ENCODE measurements around the gene ABLIM3. TPM values are rescaled to one million over a fixed set of nuclear protein-coding genes. Genes with fewer than 3 reads are reported as not detected.

ABLIM3 gene
- polyA plus RNA-seq, 1 experiment: 25.7 TPM

DNA sequence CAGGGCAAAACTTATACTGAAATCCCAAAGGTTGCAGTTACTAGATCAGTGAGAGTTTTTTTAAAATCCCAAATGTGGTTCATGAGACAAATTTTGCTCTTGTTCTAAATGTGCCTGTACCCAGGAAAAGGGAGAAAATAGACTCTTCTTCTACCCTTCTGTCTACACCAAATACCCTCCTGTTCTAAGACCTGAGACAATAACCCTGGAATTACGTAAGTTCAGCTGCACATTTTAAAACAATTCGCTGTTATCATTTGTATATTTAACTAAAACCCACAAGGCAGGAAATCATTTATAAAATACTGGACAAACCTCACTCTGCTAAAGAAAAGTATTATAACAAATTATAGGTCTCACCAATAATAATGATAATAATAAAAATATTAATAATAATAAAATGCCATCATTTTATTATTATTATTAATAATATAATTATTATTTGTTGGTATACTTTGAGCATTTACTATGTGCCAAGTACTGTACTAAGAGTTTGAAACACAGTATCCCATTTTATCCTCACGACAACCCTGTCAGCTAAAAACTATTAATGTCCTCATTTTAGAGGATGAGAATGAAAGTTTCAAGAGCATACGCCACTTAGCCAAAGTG lies 80.5 kb downstream of the ABLIM3 start:
- H3K4me3 ChIP-seq (ENCODE audit: low read depth, low read length): no peak overlapping the region
- TF ChIP-seq, protein P1, sequence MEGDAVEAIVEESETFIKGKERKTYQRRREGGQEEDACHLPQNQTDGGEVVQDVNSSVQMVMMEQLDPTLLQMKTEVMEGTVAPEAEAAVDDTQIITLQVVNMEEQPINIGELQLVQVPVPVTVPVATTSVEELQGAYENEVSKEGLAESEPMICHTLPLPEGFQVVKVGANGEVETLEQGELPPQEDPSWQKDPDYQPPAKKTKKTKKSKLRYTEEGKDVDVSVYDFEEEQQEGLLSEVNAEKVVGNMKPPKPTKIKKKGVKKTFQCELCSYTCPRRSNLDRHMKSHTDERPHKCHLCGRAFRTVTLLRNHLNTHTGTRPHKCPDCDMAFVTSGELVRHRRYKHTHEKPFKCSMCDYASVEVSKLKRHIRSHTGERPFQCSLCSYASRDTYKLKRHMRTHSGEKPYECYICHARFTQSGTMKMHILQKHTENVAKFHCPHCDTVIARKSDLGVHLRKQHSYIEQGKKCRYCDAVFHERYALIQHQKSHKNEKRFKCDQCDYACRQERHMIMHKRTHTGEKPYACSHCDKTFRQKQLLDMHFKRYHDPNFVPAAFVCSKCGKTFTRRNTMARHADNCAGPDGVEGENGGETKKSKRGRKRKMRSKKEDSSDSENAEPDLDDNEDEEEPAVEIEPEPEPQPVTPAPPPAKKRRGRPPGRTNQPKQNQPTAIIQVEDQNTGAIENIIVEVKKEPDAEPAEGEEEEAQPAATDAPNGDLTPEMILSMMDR (IDR thresholded peaks at IDR 0.05; ENCODE audit: insufficient read depth, low read depth, low read length): no peak
- H3K36me3 ChIP-seq (ENCODE audit: control insufficient read depth, insufficient read depth, low read length): no peaks in the 10 kb centered on the region
- no peak for DNase-seq (ENCODE audit: low read depth)
- no peaks in the 10 kb centered on the region for H3K27me3 ChIP-seq (ENCODE audit: control insufficient read depth, insufficient read depth, low read length)
- CTCF ChIA-PET: interaction anchor here (0.6 to 18.3 kb wide), 7 partner anchors 7 to 481 kb away, joined by 3 to 339 read pairs (median 3); partner anchors contain the start of gene ABLIM3
- POLR2A ChIA-PET: no interaction called here

DNA sequence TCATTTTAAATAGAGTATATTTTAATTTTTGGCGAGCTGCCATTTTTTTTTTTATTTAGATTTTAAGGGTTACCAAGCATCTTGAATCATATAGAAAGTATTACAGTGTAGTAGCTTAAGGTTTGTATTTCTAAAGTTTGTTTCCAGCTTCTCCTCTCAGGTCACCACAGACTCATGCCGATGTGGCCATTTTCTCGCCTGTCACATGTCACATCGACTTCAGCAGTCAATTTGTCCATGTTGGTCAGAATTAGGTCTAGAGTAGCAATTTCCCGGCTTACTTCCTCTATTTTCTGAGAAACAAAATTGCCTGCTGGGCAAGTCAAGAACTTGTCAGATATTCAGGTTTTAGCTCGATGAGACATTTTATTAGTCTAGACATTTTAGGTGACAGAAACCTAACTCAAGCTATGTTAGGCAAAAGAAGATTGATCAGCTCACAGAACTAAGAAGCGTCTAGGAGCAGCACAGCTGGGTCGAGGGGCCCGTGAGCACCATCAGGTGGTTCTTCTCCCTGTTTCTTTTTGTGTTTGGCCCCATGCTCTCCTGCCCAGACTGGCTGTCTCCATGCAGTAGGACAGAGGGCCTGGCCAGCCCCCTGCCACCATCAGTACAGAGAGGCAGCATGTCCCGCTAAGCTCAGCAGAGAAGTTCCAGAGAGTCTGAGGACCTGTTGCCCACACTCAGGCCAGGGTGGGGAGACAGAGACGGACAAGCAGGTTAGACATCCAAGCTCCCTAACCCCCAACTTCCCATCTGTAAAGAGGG lies 82.0 kb downstream of the ABLIM3 start:
- POLR2A ChIA-PET: interaction anchor here (0.6 to 0.7 kb wide), 3 partner anchors 11 to 1247 kb away, joined by 3 to 7 read pairs (median 3); no protein-coding TSS in a partner anchor
- no peaks in the 10 kb centered on the region for H3K36me3 ChIP-seq (ENCODE audit: control insufficient read depth, insufficient read depth, low read length)
- TF ChIP-seq, protein P1 (IDR thresholded peaks at IDR 0.05; ENCODE audit: insufficient read depth, low read depth, low read length): no peak
- CTCF ChIA-PET: interaction anchor here (0.6 to 18.3 kb wide), 7 partner anchors 10 to 265 kb away, joined by 3 to 339 read pairs (median 3); partner anchors contain the start of gene ABLIM3
- no peak for DNase-seq (ENCODE audit: low read depth)
- no peaks in the 10 kb centered on the region for H3K27me3 ChIP-seq (ENCODE audit: control insufficient read depth, insufficient read depth, low read length)
- H3K4me3 ChIP-seq (ENCODE audit: low read depth, low read length): no peak overlapping the region

DNA sequence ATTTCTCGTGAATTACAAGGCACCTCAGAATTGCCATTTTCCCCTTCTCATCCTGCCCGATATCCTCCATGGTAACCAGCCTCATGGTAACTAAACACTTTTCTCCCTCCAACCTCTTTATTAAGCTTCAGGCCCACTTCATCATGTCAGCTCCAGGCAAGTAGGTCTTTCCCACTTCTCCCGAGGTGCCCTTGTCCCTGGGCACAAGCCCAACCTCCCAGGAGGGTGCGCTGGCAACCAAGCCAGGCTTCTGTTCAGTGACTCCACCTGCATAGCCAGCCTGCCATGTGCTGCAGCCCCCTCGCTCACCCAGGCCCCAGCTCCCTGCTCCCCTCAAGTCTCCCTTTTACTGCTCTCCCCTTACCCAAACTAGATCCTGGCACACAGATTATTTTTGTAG lies 83.0 kb downstream of the ABLIM3 start:
- TF ChIP-seq, protein P1 (IDR thresholded peaks at IDR 0.05; ENCODE audit: insufficient read depth, low read depth, low read length): no peak
- Histone ChIP-seq H3K4me3 (ENCODE audit: low read depth, low read length) (no peak overlapping the region), H3K36me3 (ENCODE audit: control insufficient read depth, insufficient read depth, low read length) (no peaks in the 10 kb centered on the region), H3K27me3 (ENCODE audit: control insufficient read depth, insufficient read depth, low read length) (no peaks in the 10 kb centered on the region)
- no peak for DNase-seq (ENCODE audit: low read depth)
- POLR2A ChIA-PET: no interaction called here
- CTCF ChIA-PET: interaction anchor here (0.6 to 18.3 kb wide), 2 partner anchors 26 to 87 kb away, joined by 3 to 339 read pairs; partner anchors contain the start of gene ABLIM3

DNA sequence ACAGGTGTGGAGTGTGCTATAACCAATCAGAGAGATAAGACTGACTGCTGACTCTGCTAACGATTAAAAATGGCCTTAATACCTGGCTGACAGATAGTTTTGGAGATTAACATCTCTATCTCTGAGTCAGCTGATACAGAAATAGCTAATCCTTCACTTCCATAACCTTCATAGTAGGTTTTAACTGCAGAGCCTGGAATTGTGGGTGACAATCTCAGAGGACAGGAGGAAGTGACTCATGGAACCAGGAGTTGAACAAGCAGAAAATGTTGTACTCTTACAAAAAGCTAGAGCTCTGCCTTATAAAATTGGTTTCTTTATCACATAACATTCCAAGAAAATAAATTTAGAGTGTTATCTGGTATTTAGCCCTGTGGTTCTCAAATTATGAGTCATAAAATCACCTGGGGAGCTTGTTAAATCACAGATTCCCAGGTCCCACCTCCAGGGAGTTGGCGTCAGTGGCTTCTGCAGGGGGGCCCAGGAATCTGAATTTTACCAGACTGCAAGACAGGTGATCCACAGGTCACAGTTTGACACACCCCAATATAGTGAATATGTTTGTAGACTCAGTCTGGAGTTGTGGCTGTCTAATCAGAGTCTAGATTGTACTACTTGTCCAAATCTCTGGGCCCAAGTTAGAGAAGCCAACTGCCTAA lies 86.0 kb downstream of the ABLIM3 start:
- TF ChIP-seq, protein P1 (IDR thresholded peaks at IDR 0.05; ENCODE audit: insufficient read depth, low read depth, low read length): no peak
- POLR2A ChIA-PET: no interaction called here
- CTCF ChIA-PET: interaction anchor here (0.6 to 18.3 kb wide), 9 partner anchors 9 to 112 kb away, joined by 3 to 339 read pairs (median 4); partner anchors contain the start of gene ABLIM3
- H3K27me3 ChIP-seq (ENCODE audit: control insufficient read depth, insufficient read depth, low read length): no peaks in the 10 kb centered on the region
- no peak overlapping the region for H3K4me3 ChIP-seq (ENCODE audit: low read depth, low read length)
- H3K36me3 ChIP-seq (ENCODE audit: control insufficient read depth, insufficient read depth, low read length): no peaks in the 10 kb centered on the region
- DNase-seq (ENCODE audit: low read depth): peak; percentile 32
